ENCODE measurements around the gene CFLAR.

DNA sequence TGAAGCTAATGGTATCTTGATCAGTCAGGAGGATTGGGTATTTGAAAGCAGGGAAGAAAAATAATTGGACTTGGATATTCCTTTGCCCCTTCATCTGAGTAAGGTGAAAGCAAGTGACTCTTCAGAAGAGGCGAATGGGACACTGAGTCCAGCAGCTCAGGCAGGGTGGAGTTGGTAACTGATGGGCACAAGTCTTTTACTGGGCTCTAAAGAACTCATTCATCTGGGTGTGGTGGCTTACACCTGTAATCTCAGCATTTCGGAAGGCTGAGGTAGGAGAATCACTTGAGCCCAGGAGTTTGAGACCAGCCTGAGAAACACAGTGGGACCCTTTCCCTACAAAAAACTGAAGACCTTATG lies 11.2 kb downstream of the CFLAR start:
- TF ChIP-seq, protein P1, sequence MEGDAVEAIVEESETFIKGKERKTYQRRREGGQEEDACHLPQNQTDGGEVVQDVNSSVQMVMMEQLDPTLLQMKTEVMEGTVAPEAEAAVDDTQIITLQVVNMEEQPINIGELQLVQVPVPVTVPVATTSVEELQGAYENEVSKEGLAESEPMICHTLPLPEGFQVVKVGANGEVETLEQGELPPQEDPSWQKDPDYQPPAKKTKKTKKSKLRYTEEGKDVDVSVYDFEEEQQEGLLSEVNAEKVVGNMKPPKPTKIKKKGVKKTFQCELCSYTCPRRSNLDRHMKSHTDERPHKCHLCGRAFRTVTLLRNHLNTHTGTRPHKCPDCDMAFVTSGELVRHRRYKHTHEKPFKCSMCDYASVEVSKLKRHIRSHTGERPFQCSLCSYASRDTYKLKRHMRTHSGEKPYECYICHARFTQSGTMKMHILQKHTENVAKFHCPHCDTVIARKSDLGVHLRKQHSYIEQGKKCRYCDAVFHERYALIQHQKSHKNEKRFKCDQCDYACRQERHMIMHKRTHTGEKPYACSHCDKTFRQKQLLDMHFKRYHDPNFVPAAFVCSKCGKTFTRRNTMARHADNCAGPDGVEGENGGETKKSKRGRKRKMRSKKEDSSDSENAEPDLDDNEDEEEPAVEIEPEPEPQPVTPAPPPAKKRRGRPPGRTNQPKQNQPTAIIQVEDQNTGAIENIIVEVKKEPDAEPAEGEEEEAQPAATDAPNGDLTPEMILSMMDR (IDR thresholded peaks at IDR 0.05): no peak
- TF ChIP-seq POLR2A (IDR thresholded peaks at IDR 0.05): peak in 1 of 4 donors; percentile 5

All from esophagus squamous epithelium (tissue), 4 donors.